OCI-M2 (cell line): Measurements from ENCODE around the gene PKP1.

Experiments
- DNase-seq: peaks from one replicate; lab custom pipeline; 2025; ENCODE audit not compliant: unreplicated experiment; lab: John Stamatoyannopoulos, UW

PKP1 gene

GRCh38 chr1:201364808-201365105, 81.5 kb downstream of the PKP1 start:
- DNase-seq: no peak

GRCh38 chr1:201365251-201365650, 81.9 kb downstream of the PKP1 start:
- DNase-seq: no peak

GRCh38 chr1:201366696-201367095, 83.4 kb downstream of the PKP1 start:
- no peak for DNase-seq

GRCh38 chr1:201369209-201369608, 85.9 kb downstream of the PKP1 start:
- DNase-seq: no peak

- no peak for DNase-seq
Observed at GRCh38 chr1:201370500-201370899, 87.2 kb downstream of the PKP1 start.

- no peak for DNase-seq
Observed at GRCh38 chr1:201371276-201371675, 88.0 kb downstream of the PKP1 start.

- DNase-seq: no peak
Observed at GRCh38 chr1:201371792-201372191, 88.5 kb downstream of the PKP1 start.

- DNase-seq: no peak
Observed at GRCh38 chr1:201374364-201374763, 91.1 kb downstream of the PKP1 start.

- no peak for DNase-seq
Observed at GRCh38 chr1:201375169-201375568, 91.9 kb downstream of the PKP1 start.

- DNase-seq: no peak
Observed at GRCh38 chr1:201376107-201376463, 92.8 kb downstream of the PKP1 start.

GRCh38 chr1:201376464-201377374, 93.4 kb downstream of the PKP1 start:
- DNase-seq: no peak

GRCh38 chr1:201377611-201378092, 94.3 kb downstream of the PKP1 start, which contains the start of gene TNNT2:
TNNT2 (minus strand) TSS chr1:201377680; CDS start chr1:201373254, 4,426 bp downstream.
- no peak for DNase-seq

GRCh38 chr1:201378804-201379203, 95.5 kb downstream of the PKP1 start:
- DNase-seq: no peak

GRCh38 chr1:201379733-201380242, 96.5 kb downstream of the PKP1 start:
- no peak for DNase-seq

- DNase-seq: no peak
Observed at GRCh38 chr1:201381130-201381529, 97.8 kb downstream of the PKP1 start.
